ENCODE measurements around the gene COPRS.

- TF ChIP-seq CTCF (IDR thresholded peaks at IDR 0.05) (no peak), EP300 (IDR thresholded peaks at IDR 0.05) (no peak), POLR2AphosphoS5 (IDR thresholded peaks at IDR 0.05) (no peak)
These were observed 963 bp downstream of the COPRS start for GRCh38 chr17:31857920-31858641.

Data from stomach (tissue), 4 donors.